Adrenal gland (tissue), 12 donors: ENCODE data around the gene TMEM132D. TPM values are rescaled to one million over a fixed set of nuclear protein-coding genes. Genes with fewer than 3 reads are reported as not detected.

Source experiments
- DNase-seq, 7 donors: peaks; one replicate each; pipeline ENCODE4 v3.0.0-alpha.2; 2019 to 2020
- H3K27ac ChIP-seq, 5 donors: fragments of 200-600 bp; sonication (generic) in 4 of 5; 1 replicate in 3 of 5; 2 replicates in 2 of 5; pipeline versions ENCODE4 v1.5.1 to v1.8.0; 2016 to 2020; ENCODE audit warnings: mild to moderate bottlenecking in 1 of 5
- H3K27me3 ChIP-seq: fragments of 200-600 bp; 2 replicates; pipeline ENCODE4 v1.8.0; 2021
- H3K36me3 ChIP-seq, 2 donors: fragments of 200-600 bp; replicated peaks in 1 of 2; 1 replicate in 1 of 2; 2 replicates in 1 of 2; pipeline versions ENCODE4 v1.5.1 to v1.8.0; 2018 to 2022
- H3K4me1 ChIP-seq, 2 donors: fragments of 200-600 bp; replicated peaks in 1 of 2; 1 replicate in 1 of 2; 2 replicates in 1 of 2; pipeline versions ENCODE4 v1.5.1 to v1.8.0; 2018 to 2021
- H3K4me3 ChIP-seq, 4 donors: fragments of 200-600 bp; sonication (generic) in 3 of 4; one replicate each; pipeline ENCODE4 v1.5.1; 2016 to 2018
- H3K9me3 ChIP-seq, 3 donors: fragments of 200-600 bp; sonication (generic) in 1 of 3; replicated peaks in 1 of 3; 1 replicate in 2 of 3; 2 replicates in 1 of 3; pipeline versions ENCODE4 v1.5.1 to v1.8.0; 2016 to 2021
- CTCF ChIP-seq, 6 experiments: fragments of 450-650 bp in 4 of 6; fragments of 200-600 bp in 2 of 6; sonication (generic) in 1 of 6; IDR thresholded peaks; 1 replicate in 5 of 6; 2 replicates in 1 of 6; pipeline versions ENCODE4 v1.5.1 to v1.8.0; 2016 to 2021; ENCODE audit warnings: antibody characterized with exemption in 6 of 6, mild to moderate bottlenecking in 2 of 6, moderate library complexity in 1 of 6
- POLR2A ChIP-seq, 2 donors: fragments of 450-650 bp; IDR thresholded peaks; one replicate each; pipeline ENCODE4 v1.6.1; 2017; ENCODE audit warnings: antibody characterized with exemption in 2 of 2, mild to moderate bottlenecking in 2 of 2, moderate library complexity in 1 of 2
- WGBS, 4 donors: extraction: QIAGEN DNeasy Blood & Tissue Kit in 2 of 4; methylation state at CpG; one replicate each; pipeline versions ENCODE4 v1.1.5 to v1.1.7; 2013 to 2017; 5-methylcytosine and 5-hydroxymethylcytosine counted together
- intact Hi-C, 2 donors: fragments of 100-400 bp; cut with DNase I; formaldehyde crosslinking; loops; one replicate each; pipeline versions ENCODE4 v1.14.1 to v1.15.0; 2022 to 2023
- polyA plus RNA-seq, 3 donors: library from polyadenylated mRNA; stranded (reverse); fragments of 200-250 nt in 2 of 3; fragments of 350-450 nt in 1 of 3; fragmentation: Illumina TruSeq in 1 of 3; extraction: RNeasy Lipid Tissue Mini Kit (QIAGEN cat#74804) in 1 of 3; gene quantifications; one replicate each; pipeline ENCODE4 v1.2.3, GENCODE V29; 2013 to 2014
- total RNA-seq, 9 donors: library from RNA; depleted of rRNA in 4 of 9; stranded (reverse); fragments of >200 nt in 4 of 9; fragments of 120-200 nt in 1 of 9; fragmentation: NEBNext Ultra II Directional in 1 of 9; extraction: Animal tissue kit (Norgen Biotek cat#: 25700) in 1 of 9; gene quantifications; one replicate each; pipeline versions ENCODE4 v1.1.0 to v1.2.4, GENCODE V29; 2013 to 2023
- donor health status: healthy with polysubstance abuse.
- donor health status: Bipolar disorder and iron deficiency.
- donor health status: DM: yes; HTN: yes; CAD: no.
- donor health status: DM: no; HTN: no; CAD: no.
- donor health status: DM: no; HTN: no; CAD: no.
- donor health status: DM: yes; HTN: yes; CAD: no.

TMEM132D gene
- total and polyA plus RNA-seq, 12 donors, result 0.03 to 0.83 (median 0.35) TPM; not detected in 8

GRCh38 chr12:129790930-129791329, 112.9 kb downstream of the TMEM132D start:
- Histone ChIP-seq H3K36me3 (no peaks in the 10 kb centered on the region), H3K4me3 (no peak overlapping the region), H3K9me3 (no peaks in the 10 kb centered on the region), H3K27me3 (no peaks in the 10 kb centered on the region), H3K27ac (no peak overlapping the region), H3K4me1 (no peaks in the 10 kb centered on the region)
- TF ChIP-seq POLR2A (IDR thresholded peaks at IDR 0.05) (no peak), CTCF (IDR thresholded peaks at IDR 0.05) (no peak)
- no peak for DNase-seq
- intact Hi-C loops, result no loop called here

- WGBS, 4 donors, result 43 to 61% (median 57%) methylated on average over 6 of the region's 6 CpGs
Observed at GRCh38 chr12:129790331-129790730, 113.5 kb downstream of the TMEM132D start.

GRCh38 chr12:129789921-129790320, 113.9 kb downstream of the TMEM132D start:
- H3K27me3 ChIP-seq, result no peaks in the 10 kb centered on the region
- no peak overlapping the region for H3K27ac ChIP-seq
- no peaks in the 10 kb centered on the region for H3K36me3 ChIP-seq
- no peak overlapping the region for H3K4me3 ChIP-seq
- 83 to 89% (median 86%) methylated on average over 14 of the region's 14 CpGs for WGBS, 4 donors
- TF ChIP-seq POLR2A (IDR thresholded peaks at IDR 0.05) (no peak), CTCF (IDR thresholded peaks at IDR 0.05) (no peak)
- DNase-seq, result no peak
- H3K9me3 ChIP-seq, result no peaks in the 10 kb centered on the region
- H3K4me1 ChIP-seq, result no peaks in the 10 kb centered on the region
- intact Hi-C loops, result no loop called here

More at GRCh38 chr12:129790331-129790730, 113.5 kb downstream of the TMEM132D start:
- DNase-seq, result no peak
- intact Hi-C loops, result no loop called here
- no peak overlapping the region for H3K27ac ChIP-seq
- H3K4me1 ChIP-seq, result no peaks in the 10 kb centered on the region
- no peaks in the 10 kb centered on the region for H3K36me3 ChIP-seq
- no peaks in the 10 kb centered on the region for H3K27me3 ChIP-seq
- H3K9me3 ChIP-seq, result no peaks in the 10 kb centered on the region
- H3K4me3 ChIP-seq, result no peak overlapping the region
- TF ChIP-seq POLR2A (IDR thresholded peaks at IDR 0.05) (no peak), CTCF (IDR thresholded peaks at IDR 0.05) (no peak)

- intact Hi-C loops, result no loop called here
- Histone ChIP-seq H3K27ac (no peak overlapping the region), H3K27me3 (no peaks in the 10 kb centered on the region), H3K4me3 (no peak overlapping the region), H3K9me3 (no peaks in the 10 kb centered on the region), H3K4me1 (no peaks in the 10 kb centered on the region), H3K36me3 (no peaks in the 10 kb centered on the region)
- 66 to 84% (median 74%) methylated on average over 9 of the region's 9 CpGs for WGBS, 4 donors
- no peak for DNase-seq
- no peak for TF ChIP-seq POLR2A (IDR thresholded peaks at IDR 0.05)
- no peak for TF ChIP-seq CTCF (IDR thresholded peaks at IDR 0.05)
Observed at GRCh38 chr12:129788506-129789084, 115.2 kb downstream of the TMEM132D start.
